LHCN-M2 (cell line): ENCODE data around the gene ZNF680. TPM values are rescaled to one million over a fixed set of nuclear protein-coding genes. Genes with fewer than 3 reads are reported as not detected.
"Not testable (repeated sequence)": the region's sequence is repeated elsewhere in the genome, so short reads cannot be mapped to it uniquely, and the experiment has no call there.

Experiments
- DNase-seq: peaks from one replicate; pipeline ENCODE4 v3.0.0-alpha.2; 2012; ENCODE audit warnings: low read depth
- total RNA-seq: library from RNA; depleted of rRNA; stranded (reverse); fragments of >200 nt; gene quantifications from 2 replicates; pipeline ENCODE4 v1.2.3, GENCODE V29; 2014

The ZNF680 gene
- total RNA-seq, 1 experiment from 2014 or later = 21.6 TPM

- DNase-seq = no peak
Observed at GRCh38 chr7:64557601-64558322, 5.1 kb downstream of the ZNF680 start.

- no peak for DNase-seq
Observed at GRCh38 chr7:64555046-64555445, 7.8 kb downstream of the ZNF680 start.

GRCh38 chr7:64554188-64554587 lies 8.7 kb downstream of the ZNF680 start:
- DNase-seq = not testable (repeated sequence)

- no peak for DNase-seq
Observed at GRCh38 chr7:64551375-64552142, 11.3 kb downstream of the ZNF680 start.

- no peak for DNase-seq
Observed at GRCh38 chr7:64544010-64544409, 18.9 kb downstream of the ZNF680 start.

- peak; percentile 91 for DNase-seq
Observed at GRCh38 chr7:64541438-64542359, 21.2 kb downstream of the ZNF680 start.

- DNase-seq = no peak
Observed at GRCh38 chr7:64533756-64534155, 29.1 kb downstream of the ZNF680 start.

GRCh38 chr7:64528770-64529169 lies 34.1 kb downstream of the ZNF680 start:
- no peak for DNase-seq

GRCh38 chr7:64521409-64521984 lies 41.4 kb downstream of the ZNF680 start:
- no peak for DNase-seq

GRCh38 chr7:64516451-64516850 lies 46.4 kb downstream of the ZNF680 start:
- DNase-seq = peak; percentile 72

- no peak for DNase-seq
Observed at GRCh38 chr7:64515781-64516180, 47.1 kb downstream of the ZNF680 start.

GRCh38 chr7:64515330-64515729 lies 47.5 kb downstream of the ZNF680 start:
- DNase-seq = peak; percentile 53

GRCh38 chr7:64509583-64509982 lies 53.3 kb downstream of the ZNF680 start:
- peak; percentile 8 for DNase-seq

- no peak for DNase-seq
Observed at GRCh38 chr7:64504581-64505120, 58.2 kb downstream of the ZNF680 start.

- no peak for DNase-seq
Observed at GRCh38 chr7:64498270-64498669, 64.6 kb downstream of the ZNF680 start.

GRCh38 chr7:64494912-64495461 lies 67.9 kb downstream of the ZNF680 start:
- DNase-seq = no peak

- no peak for DNase-seq
Observed at GRCh38 chr7:64485623-64486022, 77.2 kb downstream of the ZNF680 start.
